HG03558 (cell line): ENCODE data around the gene SLC2A2.
A peak's percentile ranks its signal among the peaks of the same experiment; 100 is the strongest.

ENCODE experiments used
- ATAC-seq: cut with Tn5 transposase; IDR thresholded peaks from one replicate; pipeline ENCODE4 v1.9.1; 2021; ENCODE audit warnings: moderate number of reproducible peaks; ENCODE audit not compliant: unreplicated experiment; ENCODE audit errors: extremely low read depth

The SLC2A2 gene

GRCh38 chr3:171026597-171027293 is at the start of gene SLC2A2:
SLC2A2 (minus strand) TSS chr3:171026720; CDS start chr3:171026670, 50 bp downstream.
- ATAC-seq, result no peak

- ATAC-seq, result no peak
These were observed 45.9 kb upstream of the SLC2A2 start for GRCh38 chr3:171072432-171072831.

- no peak for ATAC-seq
These were observed 42.1 kb upstream of the SLC2A2 start for GRCh38 chr3:171068658-171069057.

- ATAC-seq, result no peak
These were observed 39.7 kb upstream of the SLC2A2 start for GRCh38 chr3:171066206-171066605.

GRCh38 chr3:171065732-171066131 is 39.2 kb upstream of the SLC2A2 start:
- no peak for ATAC-seq

GRCh38 chr3:171064461-171064860 is 37.9 kb upstream of the SLC2A2 start:
- no peak for ATAC-seq

GRCh38 chr3:171061749-171062148 is 35.2 kb upstream of the SLC2A2 start:
- ATAC-seq, result no peak

- ATAC-seq, result no peak
These were observed 33.5 kb upstream of the SLC2A2 start for GRCh38 chr3:171059978-171060377.

GRCh38 chr3:171058873-171059603 is 32.5 kb upstream of the SLC2A2 start:
- ATAC-seq, result no peak

- ATAC-seq, result no peak
These were observed 31.5 kb upstream of the SLC2A2 start for GRCh38 chr3:171058058-171058457.

- ATAC-seq, result no peak
These were observed 30.6 kb upstream of the SLC2A2 start for GRCh38 chr3:171057072-171057471.

GRCh38 chr3:171056528-171056927 is 30.0 kb upstream of the SLC2A2 start:
- no peak for ATAC-seq

GRCh38 chr3:171055336-171056178 is 29.0 kb upstream of the SLC2A2 start:
- no peak for ATAC-seq

GRCh38 chr3:171054921-171055320 is 28.4 kb upstream of the SLC2A2 start:
- ATAC-seq, result no peak

- no peak for ATAC-seq
These were observed 27.7 kb upstream of the SLC2A2 start for GRCh38 chr3:171054231-171054630.

- peak; percentile 60 for ATAC-seq
These were observed 23.4 kb upstream of the SLC2A2 start for GRCh38 chr3:171049861-171050444.

- ATAC-seq, result no peak
These were observed 20.2 kb upstream of the SLC2A2 start for GRCh38 chr3:171046760-171047159.

- ATAC-seq, result no peak
These were observed 18.6 kb upstream of the SLC2A2 start for GRCh38 chr3:171044835-171045793.

GRCh38 chr3:171044384-171044783 is 17.9 kb upstream of the SLC2A2 start:
- ATAC-seq, result no peak
